ENCODE measurements around the gene TOM1L2. TPM values are rescaled to one million over a fixed set of nuclear protein-coding genes. Genes with fewer than 3 reads are reported as not detected.
"Not testable (repeated sequence)": the region's sequence is repeated elsewhere in the genome, so short reads cannot be mapped to it uniquely, and the experiment has no call there.

The TOM1L2 gene
- total and polyA plus RNA-seq, 12 donors: 46.4 to 331 (median 273) TPM

DNA sequence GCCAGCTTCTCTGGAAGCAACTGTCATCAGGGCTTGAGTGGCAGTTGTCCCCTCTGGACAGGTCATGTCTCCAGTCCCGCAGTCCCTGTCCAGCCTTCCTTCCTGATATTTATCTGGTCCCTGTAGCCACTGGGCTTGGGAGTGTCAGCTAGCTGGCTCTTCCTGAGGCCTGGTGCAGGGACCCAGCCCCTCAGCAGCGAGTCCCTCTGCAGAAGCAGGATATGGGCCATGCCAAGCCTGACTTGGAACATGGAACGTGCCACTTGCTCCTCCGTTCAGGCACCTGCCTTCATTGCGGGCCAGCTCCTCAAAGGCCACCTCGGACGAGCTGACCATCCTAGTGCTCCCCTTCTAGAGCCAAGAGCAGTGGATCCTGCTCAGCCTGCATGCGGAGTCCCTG lies 26.7 kb upstream of the TOM1L2 start:
- no peak overlapping the region for H3K27ac ChIP-seq
- H3K4me1 ChIP-seq: peaks cover 0 to 9% (median 0%) of the 10 kb centered on the region in 9 donors
- no peaks in the 10 kb centered on the region for H3K27me3 ChIP-seq
- peak in 1 of 8 donors; percentile 9 for ATAC-seq
- 94 to 96% methylated on average over 8 of the region's 8 CpGs for WGBS, 2 donors
- no peak for TF ChIP-seq CTCF (IDR thresholded peaks at IDR 0.05)
- no peak for DNase-seq
- no peaks in the 10 kb centered on the region for H3K36me3 ChIP-seq
- no peaks in the 10 kb centered on the region for H3K9me3 ChIP-seq
- intact Hi-C loops (cut with DNase I): loop anchor here in 1 of 10 donors (5.0 kb wide), 1 partner anchor 33 kb away; no protein-coding TSS in a partner anchor
- no peak overlapping the region for H3K4me3 ChIP-seq

DNA sequence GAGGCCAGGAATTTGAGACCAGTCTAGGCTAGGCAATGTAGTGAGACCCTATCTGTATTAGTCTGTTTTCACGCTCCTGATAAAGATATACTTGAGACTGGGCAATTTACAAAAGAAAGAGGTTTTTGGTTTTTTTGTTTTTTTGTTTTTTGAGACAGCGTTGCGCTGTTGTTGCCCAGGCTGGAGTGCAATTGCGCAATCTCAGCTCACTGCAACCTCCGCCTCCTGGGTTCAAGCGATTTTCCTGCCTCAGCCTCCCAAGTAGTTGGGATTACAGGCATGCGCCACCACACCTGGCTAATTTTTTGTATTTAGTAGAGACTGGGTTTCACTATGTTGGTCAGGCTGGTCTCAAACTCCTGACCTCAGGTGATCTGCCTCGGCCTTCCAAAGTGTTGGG lies 23.7 kb upstream of the TOM1L2 start:
- intact Hi-C loops (cut with DNase I): loop anchor here in 3 of 10 donors (2.0 to 5.0 kb wide), 2 partner anchors 36 to 37 kb away; no protein-coding TSS in a partner anchor
- H3K4me3 ChIP-seq, ATAC-seq, H3K36me3 ChIP-seq, H3K27ac ChIP-seq, H3K27me3 ChIP-seq, H3K9me3 ChIP-seq, DNase-seq, H3K4me1 ChIP-seq: not testable (repeated sequence)
- WGBS, 2 donors: 96 to 97% methylated on average over 8 of the region's 8 CpGs

DNA sequence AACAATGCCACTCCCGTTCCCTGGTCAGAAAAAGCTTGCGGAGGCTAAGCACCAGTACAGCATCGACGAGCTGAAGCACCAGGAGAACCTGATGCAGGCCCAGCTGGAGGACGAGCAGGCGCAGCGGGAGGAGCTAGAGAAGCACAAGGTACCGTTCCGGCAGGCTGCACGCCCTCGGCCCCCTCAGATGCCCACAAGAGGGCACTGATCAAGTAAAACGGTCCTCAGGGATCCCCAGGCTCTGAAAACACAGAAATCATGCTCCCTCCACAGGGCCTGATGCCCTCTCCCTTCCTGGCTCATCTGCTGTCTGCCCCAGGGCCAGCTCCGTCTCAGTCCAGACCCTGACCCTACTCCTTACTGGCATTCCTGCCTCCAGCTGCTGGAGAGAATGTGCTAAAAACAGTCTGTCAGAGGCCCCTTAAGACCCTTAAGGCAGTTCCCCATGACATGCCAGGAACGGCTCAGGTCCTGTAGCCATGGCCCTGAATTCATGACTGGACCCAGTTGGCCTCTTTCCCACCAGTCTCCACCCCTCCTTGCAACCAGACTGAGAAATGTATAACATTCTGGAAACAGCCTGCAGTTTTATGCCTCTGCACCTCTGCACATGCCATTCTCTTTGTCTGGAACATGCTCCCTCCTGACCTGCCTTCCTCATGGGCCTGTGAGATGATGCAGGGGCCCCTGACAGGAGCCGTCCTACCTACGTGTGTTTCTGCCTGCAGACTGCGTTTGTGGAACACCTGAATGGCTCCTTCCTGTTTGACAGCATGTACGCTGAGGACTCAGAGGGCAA lies 22.3 kb upstream of the TOM1L2 start:
- 47 to 62% methylated on average over 18 of the region's 18 CpGs for WGBS, 2 donors
- DNase-seq (peak; percentile 17 to 37), ATAC-seq (peak; percentile 34 to 85 (median 78))
- H3K27me3 ChIP-seq: no peaks in the 10 kb centered on the region
- no peaks in the 10 kb centered on the region for H3K9me3 ChIP-seq
- no peak overlapping the region for H3K27ac ChIP-seq
- H3K36me3 ChIP-seq: no peaks in the 10 kb centered on the region
- peaks cover 0 to 9% (median 0%) of the 10 kb centered on the region in 9 donors for H3K4me1 ChIP-seq
- TF ChIP-seq CTCF (IDR thresholded peaks at IDR 0.05): peak in 8 of 9 donors; percentile 15 to 63 (median 54)
- H3K4me3 ChIP-seq: no peak overlapping the region
- intact Hi-C loops (cut with DNase I): loop anchor here in 7 of 10 donors (2.0 to 5.0 kb wide), 4 partner anchors 33 to 43 kb away; partner anchors contain the start of genes ATPAF2 (in 1 of the 7) and GID4 (in 1 of the 7)

- no peak for TF ChIP-seq CTCF (IDR thresholded peaks at IDR 0.05)
- no peaks in the 10 kb centered on the region for H3K9me3 ChIP-seq
- 96 to 97% methylated on average over 12 of the region's 12 CpGs for WGBS, 2 donors
- DNase-seq (no peak), ATAC-seq (peak in 2 of 8 donors; percentile 14)
- peaks cover 0 to 9% (median 0%) of the 10 kb centered on the region in 9 donors for H3K4me1 ChIP-seq
- no peak overlapping the region for H3K27ac ChIP-seq
- no peaks in the 10 kb centered on the region for H3K36me3 ChIP-seq
- no peaks in the 10 kb centered on the region for H3K27me3 ChIP-seq
- intact Hi-C loops (cut with DNase I): loop anchor here in 6 of 10 donors (2.0 to 5.0 kb wide), 4 partner anchors 33 to 43 kb away; partner anchors contain the start of genes ATPAF2 (in 1 of the 6) and GID4 (in 1 of the 6)
- H3K4me3 ChIP-seq: no peak overlapping the region
These were observed 21.7 kb upstream of the TOM1L2 start for GRCh38 chr17:17993852-17994251.

Data from heart right ventricle (tissue), 16 donors.